GM12872 (cell line): ENCODE measurements around the gene MARCHF10.

Source experiments
- TF ChIP-seq, protein P1 (sequence below): IDR thresholded peaks from 3 replicates; pipeline ENCODE4 v1.5.1; 2011; ENCODE audit warnings: low read depth, mild to moderate bottlenecking, low read length, moderate library complexity; ENCODE audit not compliant: insufficient read depth

MARCHF10 gene

DNA sequence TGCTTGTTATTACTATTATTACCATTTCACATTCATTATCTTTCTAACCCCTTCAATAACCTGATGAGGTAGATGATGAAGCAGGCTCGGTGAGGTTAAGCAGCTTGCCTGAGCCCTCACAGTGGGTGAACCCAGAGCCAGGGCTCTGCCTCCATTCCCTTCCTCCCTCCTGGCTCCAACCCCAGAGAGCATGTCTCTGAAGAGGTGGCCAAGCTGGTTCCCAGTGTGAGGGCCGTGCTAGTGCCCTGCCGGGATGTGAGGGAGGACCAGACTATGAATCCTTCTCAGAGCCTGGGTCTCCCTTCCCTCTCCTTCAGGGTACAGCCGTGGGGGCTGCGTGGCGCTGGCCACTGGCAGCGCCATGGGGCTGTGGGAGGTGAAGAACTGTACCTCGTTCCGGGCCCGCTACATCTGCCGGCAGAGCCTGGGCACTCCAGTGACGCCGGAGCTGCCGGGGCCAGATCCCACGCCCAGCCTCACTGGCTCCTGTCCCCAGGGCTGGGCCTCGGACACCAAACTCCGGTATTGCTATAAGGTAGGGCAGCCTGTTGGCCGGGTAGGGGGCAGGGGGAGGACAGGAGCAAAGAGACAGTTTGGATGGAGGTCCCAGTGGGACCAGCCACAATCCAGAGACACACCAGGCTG is 131.0 kb downstream of the MARCHF10 start:
- TF ChIP-seq, protein P1, sequence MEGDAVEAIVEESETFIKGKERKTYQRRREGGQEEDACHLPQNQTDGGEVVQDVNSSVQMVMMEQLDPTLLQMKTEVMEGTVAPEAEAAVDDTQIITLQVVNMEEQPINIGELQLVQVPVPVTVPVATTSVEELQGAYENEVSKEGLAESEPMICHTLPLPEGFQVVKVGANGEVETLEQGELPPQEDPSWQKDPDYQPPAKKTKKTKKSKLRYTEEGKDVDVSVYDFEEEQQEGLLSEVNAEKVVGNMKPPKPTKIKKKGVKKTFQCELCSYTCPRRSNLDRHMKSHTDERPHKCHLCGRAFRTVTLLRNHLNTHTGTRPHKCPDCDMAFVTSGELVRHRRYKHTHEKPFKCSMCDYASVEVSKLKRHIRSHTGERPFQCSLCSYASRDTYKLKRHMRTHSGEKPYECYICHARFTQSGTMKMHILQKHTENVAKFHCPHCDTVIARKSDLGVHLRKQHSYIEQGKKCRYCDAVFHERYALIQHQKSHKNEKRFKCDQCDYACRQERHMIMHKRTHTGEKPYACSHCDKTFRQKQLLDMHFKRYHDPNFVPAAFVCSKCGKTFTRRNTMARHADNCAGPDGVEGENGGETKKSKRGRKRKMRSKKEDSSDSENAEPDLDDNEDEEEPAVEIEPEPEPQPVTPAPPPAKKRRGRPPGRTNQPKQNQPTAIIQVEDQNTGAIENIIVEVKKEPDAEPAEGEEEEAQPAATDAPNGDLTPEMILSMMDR = no peak

DNA sequence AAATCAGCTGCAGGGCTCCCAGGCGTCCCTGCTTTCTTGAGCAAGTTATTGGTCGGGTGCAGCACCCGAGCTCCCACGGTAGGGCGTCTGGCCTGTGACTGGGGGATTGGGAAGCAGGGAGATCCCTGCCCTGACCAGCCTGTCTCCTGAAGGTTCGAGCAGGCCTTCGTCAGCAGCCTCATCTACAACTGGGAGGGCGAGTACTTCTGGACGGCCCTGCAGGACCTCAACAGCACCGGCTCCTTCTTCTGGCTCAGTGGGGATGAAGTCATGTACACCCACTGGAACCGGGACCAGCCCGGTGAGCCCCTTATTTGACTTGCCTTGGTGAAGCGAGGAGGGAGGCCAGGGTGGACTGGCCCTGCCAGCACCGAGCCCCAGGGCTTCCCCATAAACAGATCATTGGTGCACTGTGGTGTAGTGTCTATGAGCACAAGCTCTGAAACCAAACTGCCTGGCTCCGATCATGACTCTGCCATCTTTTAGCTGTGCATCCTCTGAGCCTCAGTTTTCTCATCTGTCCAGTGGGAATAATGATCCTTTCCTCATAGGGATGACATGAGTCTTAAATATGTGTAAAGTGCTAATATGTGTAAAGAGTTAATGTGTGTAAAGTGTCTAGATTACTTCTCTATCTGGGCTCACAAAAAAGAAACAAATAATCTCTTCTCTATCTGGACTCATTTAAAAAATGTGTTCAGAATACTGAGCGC is 131.7 kb downstream of the MARCHF10 start:
- TF ChIP-seq, protein P1 = no peak

DNA sequence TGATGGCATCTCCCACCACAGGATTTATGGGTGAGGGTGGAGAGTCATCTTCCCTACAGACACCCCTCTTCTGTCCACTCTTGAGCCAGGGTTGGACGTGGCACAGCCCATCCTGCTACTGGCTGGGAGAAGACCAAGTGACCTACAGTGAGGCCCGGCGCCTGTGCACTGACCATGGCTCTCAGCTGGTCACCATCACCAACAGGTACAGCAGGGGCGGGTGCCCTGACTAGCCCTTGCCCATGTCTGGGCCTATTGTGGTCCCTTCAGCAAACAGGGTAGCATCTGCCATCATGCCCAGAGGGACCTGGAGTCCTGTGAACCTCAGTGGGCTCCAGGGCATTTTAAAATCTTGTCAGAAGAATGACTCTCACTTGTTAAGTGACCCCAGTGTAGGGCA is 132.4 kb downstream of the MARCHF10 start:
- TF ChIP-seq, protein P1 = no peak

DNA sequence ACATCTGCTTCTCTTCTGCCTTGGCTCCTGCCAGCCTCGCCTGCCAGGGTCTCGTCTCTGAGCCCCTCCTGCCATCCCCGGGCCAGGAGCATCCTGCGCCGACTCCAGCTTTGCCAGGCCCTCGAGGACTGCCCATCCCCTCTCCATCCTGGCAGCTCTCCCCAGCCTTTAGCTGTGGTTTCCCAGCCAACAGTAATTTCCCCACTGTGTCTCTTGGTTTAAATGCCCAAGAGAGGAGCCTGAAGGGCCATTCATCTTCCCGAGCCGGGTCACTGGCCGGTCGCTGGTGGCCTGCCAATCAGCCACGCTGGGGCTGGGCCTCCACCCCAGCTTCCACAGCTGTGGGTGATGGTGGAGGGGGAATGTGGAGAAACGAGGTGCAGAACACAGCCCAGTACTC is 132.9 kb downstream of the MARCHF10 start:
- TF ChIP-seq, protein P1 = no peak

DNA sequence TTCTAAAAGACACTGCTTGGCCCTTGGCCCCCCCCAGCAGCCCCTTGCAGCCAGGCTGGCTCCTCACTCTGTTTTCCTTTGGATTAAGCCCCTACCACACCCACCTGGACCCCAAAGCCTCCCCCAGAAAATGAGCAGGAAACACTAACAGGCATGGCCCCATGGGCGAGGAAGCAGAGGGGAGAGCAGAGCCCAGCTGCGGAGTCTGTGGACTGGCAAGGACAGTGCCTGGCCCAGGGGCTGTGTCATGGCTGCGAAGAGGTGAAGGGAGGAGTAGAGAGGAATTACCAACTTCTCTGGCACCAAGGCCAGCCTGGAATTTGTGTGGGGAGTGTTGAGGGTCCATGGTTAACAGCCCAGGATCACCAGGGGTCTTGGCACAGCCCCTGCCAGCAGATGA is 133.3 kb downstream of the MARCHF10 start:
- TF ChIP-seq, protein P1 = no peak

DNA sequence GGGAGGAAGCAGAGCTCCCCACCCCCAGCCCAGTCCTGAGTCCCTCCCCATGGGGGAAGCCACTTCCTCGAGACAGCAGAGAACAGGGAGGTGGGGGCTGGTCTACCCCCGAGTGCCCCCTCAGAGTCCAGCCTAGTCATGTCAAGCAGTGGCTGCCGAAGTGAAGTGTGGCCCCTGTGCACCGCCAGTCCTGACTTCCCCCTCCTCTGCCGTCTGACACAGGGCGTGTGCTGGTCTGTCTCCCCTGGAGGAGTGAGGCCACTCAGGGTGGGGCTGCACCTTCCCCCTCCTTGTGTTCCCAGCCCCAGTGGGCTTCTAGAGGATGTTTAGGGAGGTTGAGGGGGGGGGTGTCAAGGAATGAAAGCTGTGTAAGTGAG is 133.8 kb downstream of the MARCHF10 start:
- TF ChIP-seq, protein P1 = no peak

DNA sequence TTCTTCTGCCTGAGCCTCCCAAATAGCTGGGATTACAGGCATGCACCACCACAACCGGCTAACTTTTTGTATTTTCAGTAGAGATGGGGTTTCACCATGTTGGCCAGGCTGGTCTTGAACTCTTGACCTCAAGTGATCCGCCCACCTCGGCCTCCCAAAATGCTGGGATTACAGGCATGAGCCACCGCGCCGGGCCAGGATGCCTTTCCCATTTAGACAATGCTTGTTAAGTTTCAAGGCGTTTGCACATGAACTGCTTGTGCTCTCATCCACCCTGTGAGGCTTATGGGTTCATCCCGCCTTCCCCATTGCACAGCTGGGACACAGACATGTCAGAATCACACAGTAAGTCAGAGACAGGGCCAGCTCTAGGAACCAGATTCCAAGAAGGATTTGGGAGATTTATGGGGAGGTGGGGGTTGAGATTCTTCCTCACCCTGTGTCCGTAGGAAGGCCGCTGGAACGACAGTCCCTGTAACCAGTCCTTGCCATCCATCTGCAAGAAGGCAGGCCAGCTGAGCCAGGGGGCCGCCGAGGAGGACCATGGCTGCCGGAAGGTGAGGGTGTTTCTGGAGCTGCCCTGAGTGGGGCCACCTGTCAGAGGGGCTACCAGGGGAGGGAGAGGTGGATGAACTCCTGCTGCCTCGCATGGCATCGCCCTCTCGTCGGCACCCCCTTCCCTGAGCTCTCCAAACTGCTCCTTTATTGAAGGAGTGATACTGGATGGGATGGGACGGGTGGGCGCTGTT is 134.3 kb downstream of the MARCHF10 start:
- TF ChIP-seq, protein P1 = no peak
